Astrocyte (in vitro differentiated cells and primary cell): ENCODE measurements around the gene ERG.

Experiments used
- EZH2 ChIP-seq: IDR thresholded peaks from 2 replicates; pipeline ENCODE4 v1.6.1; 2012; ENCODE audit warnings: mild to moderate bottlenecking, low read length, inconsistent platforms; ENCODE audit not compliant: insufficient read depth
- TF ChIP-seq, protein P1 (sequence below): IDR thresholded peaks from 2 replicates; pipeline ENCODE4 v1.5.1; 2011; ENCODE audit warnings: low read depth, mild to moderate bottlenecking, inconsistent platforms, low read length, moderate library complexity; ENCODE audit not compliant: insufficient read depth

- TF ChIP-seq, protein P1, sequence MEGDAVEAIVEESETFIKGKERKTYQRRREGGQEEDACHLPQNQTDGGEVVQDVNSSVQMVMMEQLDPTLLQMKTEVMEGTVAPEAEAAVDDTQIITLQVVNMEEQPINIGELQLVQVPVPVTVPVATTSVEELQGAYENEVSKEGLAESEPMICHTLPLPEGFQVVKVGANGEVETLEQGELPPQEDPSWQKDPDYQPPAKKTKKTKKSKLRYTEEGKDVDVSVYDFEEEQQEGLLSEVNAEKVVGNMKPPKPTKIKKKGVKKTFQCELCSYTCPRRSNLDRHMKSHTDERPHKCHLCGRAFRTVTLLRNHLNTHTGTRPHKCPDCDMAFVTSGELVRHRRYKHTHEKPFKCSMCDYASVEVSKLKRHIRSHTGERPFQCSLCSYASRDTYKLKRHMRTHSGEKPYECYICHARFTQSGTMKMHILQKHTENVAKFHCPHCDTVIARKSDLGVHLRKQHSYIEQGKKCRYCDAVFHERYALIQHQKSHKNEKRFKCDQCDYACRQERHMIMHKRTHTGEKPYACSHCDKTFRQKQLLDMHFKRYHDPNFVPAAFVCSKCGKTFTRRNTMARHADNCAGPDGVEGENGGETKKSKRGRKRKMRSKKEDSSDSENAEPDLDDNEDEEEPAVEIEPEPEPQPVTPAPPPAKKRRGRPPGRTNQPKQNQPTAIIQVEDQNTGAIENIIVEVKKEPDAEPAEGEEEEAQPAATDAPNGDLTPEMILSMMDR: no peak
- TF ChIP-seq EZH2: no peak
Measured at GRCh38 chr21:38511662-38512243, 13.5 kb upstream of the ERG start.
